ENCODE measurements around the gene CLGN.
"Not testable (repeated sequence)": the region's sequence is repeated elsewhere in the genome, so short reads cannot be mapped to it uniquely, and the experiment has no call there.

CLGN gene, protein sequence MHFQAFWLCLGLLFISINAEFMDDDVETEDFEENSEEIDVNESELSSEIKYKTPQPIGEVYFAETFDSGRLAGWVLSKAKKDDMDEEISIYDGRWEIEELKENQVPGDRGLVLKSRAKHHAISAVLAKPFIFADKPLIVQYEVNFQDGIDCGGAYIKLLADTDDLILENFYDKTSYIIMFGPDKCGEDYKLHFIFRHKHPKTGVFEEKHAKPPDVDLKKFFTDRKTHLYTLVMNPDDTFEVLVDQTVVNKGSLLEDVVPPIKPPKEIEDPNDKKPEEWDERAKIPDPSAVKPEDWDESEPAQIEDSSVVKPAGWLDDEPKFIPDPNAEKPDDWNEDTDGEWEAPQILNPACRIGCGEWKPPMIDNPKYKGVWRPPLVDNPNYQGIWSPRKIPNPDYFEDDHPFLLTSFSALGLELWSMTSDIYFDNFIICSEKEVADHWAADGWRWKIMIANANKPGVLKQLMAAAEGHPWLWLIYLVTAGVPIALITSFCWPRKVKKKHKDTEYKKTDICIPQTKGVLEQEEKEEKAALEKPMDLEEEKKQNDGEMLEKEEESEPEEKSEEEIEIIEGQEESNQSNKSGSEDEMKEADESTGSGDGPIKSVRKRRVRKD

DNA sequence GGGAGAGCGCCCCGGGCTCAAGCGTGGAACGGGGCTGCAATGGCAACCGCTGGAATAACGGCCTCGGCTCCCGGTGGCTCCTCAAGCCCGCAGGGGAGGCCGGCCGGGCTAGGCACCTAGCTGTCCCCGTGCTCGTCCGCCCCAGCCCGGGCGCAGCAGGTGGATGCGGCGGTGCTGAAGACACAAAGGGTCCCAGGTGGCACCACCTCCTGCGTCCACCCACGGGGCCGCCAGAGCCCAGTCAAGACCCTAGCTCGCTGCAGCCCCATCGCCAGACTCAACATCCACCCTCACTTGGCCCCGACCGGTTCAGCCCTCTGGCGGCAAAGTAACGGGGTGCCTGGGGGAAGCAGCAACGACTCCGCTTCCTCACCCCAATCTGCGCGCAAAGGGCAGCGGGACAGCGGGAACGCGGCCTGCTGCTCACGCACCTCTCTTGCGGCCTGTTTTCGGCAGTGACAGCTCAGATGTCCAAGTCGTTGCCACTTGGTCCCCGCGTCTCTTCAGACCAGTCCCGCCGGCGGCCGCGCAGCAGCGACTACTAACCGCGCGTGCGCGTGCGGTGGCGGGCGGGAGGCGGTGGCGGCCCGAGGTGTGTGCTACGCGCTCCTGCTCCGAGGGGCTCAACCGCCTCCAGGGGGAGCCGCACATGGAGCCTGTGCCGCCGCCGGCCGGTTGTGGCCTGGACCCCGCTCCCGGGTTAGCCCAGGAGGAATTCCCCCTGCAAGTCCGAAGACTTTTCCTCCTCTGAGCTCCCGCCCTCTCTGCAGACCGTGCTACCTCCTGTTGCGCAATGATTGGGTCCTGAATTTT is at the start of gene CLGN:
Gene CLGN (minus strand): TSS at position 543 of the 813 bp plus-strand sequence. CDS start 14,570 bp downstream, outside the sequence.
- peak; percentile 87 for DNase-seq

DNA sequence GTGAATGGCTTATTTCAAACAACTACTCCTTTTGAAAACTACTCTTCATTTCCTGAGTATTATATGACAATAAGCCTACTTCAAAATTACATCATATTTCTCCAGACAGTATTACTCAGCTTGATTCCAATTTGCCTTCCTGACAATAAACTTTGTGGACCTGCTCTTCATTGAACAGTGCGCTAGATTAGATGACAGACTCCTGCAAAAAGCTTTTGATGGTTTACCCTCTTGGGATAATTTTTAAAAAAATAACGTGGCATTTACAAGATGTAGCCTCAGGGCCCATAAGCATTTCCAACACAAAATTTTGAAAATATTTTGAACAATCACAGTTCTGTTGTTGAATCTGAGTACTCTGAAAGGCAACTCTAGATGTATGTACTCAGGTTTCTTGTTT is 44.7 kb upstream of the CLGN start:
- DNase-seq: no peak

DNA sequence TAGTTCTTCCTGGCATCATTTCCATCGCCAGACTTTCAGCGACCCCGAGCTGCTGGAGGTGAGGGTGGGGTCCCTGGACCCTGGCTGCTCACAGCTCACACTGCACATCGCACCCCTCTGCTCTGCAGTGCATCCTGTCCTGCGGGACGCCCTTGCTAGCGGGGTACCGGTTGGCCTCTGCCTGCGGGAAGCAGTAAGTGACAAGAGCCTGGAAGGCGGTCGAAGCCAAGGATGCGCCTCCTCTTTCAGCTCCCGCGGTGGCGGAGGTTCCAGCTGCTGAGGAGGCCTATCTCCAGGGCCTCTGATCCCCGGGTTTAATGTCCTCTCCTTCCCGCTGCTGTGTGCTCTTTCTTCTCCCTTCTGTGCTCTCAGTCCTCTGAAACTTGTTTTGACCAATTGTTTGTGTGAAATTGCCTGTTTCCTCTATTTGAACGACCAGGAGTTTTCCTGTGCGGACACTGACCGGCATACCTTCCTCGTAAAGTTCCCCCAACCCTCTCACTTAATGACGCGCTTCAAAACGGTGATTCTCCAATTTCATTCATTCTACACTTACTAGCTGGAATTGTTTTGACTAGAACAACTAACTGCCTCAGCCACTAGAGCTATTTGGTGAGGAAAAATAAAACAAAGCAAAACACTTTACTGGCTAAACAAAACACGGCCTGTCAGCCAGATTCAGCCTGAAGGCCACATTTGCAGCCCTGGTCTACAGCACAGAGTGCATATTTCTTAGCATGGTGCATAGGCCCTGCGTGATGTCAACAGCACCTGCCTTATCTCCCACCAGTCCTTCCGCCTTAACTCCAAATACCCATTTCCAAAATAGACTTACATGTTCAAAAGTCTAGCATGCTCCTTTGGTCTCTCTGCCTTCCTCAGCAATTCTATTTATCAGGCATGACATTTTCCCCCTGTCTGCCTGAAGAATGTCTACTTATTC is 42.6 kb upstream of the CLGN start:
- DNase-seq: no peak

DNA sequence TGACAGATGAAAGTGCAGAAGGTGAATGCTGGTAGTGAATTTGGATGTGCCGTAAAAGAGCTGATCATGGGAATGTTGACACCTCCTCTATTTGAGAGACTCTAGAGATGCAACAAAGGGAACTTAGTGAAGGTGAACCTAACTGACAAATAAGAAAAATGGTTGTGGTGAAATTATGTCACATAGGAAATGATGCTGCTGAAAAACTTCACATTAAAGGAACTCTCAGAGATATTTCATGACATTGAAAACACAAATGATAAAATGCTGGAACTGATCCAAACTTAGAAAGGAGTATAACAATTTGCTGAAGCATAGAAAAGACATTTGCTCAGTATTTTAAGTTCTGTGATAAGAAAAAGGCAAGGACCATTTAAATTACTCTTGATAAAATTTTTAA is 38.7 kb upstream of the CLGN start:
- no peak for DNase-seq

DNA sequence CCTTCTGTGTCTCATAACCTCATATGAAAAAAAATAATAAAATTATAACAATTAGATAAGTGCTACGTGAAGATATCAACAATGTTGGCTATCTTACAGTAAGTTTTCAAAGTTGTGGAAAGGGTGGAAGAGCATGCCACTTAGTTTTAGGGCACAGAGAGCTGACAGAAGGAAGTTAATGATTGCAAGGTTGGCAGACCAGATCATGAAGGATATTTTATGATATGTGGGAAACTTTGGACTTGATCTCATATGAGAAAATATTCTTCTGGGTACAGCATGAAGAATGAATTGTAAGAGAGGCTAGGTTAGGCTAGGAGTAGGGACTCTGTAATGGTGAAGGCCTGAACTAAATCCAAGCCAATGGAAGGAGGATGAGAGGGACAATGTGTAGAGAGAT is 36.2 kb upstream of the CLGN start:
- DNase-seq: no peak

DNA sequence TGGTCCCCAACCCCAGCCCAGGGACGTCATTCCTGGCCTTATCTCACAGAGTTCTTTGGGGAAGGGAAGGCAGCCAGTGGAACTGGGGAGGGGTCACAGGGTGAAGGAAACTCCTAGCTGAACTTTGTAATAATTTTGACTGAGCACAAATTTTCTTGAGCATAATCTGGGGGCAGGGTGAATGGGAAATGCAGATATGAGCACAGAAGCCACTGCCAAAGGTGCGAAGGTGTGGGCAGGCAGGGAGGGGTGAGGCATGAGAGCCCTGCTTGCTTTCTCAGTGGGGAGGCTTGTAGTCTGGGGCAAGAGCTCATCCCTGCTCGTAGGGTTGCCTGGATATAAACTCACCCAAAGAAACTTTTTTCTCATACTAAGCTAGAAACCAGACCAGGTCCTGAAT is 35.7 kb upstream of the CLGN start:
- DNase-seq: no peak

DNA sequence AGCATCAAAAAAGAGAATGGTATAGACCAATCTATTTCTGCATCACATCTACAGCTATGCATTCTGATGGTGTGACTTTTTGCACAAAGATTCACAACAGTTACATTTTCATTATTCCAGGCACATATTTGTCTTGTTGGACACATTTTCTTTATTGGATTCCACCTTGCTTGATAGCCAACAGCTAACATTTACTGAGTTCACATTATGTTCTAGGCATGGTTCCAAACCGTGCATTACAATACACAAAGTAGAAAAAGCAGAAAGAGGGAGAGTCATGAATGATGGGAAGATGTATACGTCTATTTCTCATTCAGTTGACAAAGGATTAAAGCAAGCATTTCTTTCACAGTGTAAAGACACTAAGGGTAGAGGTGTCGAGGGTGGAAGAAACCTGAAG is 22.9 kb upstream of the CLGN start:
- no peak for DNase-seq

DNA sequence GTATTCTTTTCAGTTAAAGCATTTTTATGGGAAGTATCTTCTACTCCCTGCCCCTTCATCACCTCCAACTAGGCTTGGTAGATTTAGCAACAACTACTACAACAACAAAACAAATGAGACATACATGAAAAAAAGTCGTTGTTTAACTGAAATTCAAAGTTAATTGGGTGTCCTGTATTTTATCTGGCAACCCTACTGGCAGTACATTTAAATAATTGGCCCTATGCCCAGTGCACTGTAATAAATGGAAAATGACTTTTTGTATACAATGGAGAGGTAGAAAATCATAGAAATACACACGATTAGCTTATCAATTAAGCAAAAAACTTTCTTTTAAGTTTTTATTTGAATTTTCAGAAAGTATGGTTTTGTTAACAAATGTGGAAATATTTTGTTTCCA is 21.4 kb upstream of the CLGN start:
- peak; percentile 11 for DNase-seq

DNA sequence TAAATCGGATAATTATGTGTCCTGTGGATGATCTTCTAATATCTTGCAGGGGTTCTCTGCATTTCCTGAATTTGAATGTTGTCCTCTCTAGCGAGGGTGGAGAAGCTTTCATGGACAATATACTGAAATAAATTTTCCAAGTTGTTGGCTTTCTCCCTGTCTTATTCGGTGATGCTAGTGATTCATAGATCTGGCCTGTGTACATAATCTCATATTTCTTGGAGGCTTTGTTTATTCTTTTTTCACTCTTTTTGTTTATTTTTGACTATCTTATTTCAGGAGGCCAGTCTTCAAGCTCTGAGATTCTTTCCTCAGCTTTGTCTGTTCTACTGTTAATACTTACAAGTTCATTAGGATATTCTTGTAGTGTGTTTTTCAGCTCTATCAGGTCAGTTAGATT is 20.7 kb upstream of the CLGN start:
- DNase-seq: peak; percentile 62

DNA sequence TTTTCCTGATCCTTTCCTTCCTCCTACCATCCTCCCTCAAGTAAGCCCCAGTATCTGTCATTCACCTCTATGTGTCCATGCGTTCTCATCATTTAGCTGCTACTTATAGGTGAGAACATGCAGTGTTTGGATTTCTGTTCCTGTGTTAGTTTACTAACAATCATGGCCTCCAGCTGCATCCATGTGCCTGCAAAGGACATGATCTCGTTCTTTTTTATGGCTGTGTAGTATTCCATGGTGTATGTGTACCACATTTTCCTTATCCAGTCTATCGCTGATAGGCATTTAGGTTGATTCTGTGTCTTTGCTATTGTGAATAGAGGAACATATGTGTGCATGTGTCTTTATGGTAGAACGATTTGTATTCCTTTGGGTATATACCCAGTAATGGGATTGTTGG is 16.9 kb upstream of the CLGN start:
- DNase-seq: not testable (repeated sequence)

DNA sequence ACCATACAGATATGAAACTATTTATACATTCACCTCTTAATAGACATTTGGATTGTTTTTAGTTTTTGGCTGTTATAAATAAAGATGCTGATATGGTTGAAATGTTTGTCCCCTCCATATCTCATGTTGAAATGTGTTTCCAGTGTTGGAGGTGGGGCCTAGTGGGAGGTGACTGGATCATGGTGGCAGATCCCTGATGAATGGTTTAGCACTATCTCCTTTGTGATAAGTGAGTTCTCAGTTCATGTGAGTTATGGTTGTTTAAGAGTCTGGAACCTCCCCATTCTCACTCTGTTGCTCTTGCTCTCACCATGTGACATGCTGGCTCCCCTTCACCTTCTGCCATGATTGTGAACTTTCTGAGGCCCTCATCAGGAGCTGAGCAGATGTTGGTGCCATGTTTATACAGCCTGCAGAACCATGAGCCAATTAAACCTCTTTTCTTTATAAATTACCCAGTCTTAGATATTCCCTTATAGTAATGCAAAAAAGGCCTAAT is 12.2 kb upstream of the CLGN start:
- no peak for DNase-seq

DNA sequence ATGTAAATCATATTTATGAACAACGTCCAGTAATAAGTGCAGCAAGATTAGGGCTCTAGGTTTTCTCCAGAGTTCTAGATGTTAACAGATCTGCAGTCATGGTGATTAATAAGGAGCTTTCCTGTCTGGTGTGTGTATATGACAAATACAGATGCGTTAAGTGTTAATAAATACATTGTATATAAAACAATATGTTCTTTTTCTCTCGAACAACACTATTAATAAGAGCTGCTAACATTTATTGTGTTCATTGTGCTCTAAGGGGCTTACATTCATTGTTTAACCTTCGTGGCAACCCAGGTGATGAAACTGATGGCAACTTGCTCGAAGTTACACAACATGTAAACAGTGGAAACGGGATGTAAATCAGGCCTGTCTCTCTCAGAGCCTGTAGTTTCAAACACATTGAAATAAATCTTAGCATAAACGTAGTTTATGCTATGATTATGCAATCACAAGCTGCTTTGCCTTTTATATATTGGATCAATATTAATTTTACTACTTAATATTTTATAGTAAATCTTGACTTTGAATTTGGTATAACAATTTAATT is 547 bp upstream of the CLGN start:
- peak; percentile 57 for DNase-seq

DNA sequence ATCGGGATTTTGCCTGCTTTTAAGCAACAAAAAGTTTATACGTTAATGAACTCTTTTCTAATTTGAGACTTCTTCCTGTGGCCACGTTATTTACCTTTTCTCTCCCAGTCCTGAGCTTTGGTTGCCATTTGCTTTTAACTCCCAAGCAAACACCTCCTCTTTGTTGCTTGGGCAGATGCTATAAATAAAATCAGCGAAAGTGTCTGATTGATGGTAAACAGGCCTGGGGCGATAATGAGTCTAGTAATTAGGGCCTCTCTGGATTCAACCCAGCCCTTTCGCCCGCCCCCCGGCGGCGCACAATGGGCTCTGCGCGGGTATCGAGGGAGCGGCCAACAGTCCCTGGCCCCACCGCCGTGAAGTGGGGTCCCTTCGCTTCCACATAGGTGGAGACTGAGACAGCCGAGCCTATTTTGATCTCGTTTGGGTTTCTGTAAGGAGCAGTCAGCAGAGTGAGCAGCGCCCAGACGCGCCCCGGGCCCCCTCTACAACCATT is 790 bp downstream of the CLGN start:
- no peak for DNase-seq

DNA sequence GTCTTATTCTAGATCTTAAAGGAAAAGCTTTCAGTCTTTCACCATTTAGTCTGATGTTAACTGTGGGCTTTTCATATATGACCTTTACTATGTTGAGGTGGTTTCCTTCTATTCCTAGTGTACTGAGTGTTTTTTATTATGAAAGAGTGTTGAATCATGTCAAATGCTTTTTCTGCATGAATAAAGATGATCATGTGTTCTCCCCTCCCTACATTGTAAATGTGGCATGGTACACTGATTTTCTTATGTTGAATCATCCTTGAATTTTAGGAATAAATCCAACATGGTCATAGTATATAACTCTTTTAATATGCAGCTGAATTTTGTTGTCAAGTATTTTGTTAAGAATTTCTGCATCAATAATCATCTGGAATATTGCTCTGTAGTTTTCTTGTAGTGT is 4.3 kb downstream of the CLGN start:
- no peak for DNase-seq

DNA sequence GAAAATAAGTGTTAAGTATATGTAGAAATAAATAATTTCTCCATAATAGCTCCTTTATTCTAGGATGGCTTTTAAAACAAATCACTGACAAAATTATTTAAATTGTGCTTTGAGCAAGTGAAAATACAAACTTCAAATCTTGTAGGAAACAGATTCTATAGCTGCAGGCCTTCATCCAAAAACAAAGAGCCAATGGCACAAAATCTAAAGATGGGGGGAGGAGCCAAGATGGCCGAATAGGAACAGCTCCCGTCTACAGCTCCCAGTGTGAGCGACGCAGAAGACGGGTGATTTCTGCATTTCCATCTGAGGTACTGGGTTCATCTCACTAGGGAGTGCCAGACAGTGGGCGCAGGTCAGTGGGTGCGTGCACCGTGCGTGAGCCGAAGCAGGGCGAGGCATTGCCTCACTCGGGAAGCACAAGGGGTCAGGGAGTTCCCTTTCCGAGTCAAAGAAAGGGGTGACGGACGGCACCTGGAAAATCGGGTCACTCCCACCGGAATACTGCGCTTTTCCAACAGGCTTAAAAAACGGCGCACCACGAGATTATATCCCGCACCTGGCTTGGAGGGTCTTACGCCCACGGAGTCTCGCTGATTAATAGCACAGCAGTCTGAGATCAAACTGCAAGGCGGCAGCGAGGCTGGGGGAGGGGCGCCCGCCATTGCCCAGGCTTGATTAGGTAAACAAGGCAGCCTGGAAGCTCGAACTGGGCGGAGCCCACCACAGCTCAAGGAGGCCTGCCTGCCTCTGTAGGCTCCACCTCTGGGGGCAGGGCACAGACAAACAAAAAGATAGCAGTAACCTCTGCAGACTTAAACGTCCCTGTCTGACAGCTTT is 14.1 kb downstream of the CLGN start:
- peak; percentile 44 for DNase-seq

DNA sequence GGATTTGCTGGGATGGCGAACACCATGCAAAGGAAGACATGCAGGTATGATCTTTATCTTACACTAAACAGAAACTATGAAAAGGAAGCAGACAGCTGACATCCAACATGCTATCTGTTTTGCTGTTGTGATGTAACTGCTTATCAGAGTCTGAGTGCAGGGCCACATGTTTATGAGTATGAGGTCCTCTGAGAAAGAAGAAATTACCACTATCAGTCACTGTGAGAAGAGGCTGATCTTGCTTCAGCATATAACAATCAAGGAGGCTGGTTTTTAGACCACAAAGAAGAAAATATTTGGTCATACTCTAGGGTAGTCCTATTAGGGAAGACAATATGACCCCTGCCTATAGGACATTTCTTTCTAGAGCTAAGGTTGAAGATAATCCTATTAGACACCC is 18.5 kb downstream of the CLGN start:
- no peak for DNase-seq

DNA sequence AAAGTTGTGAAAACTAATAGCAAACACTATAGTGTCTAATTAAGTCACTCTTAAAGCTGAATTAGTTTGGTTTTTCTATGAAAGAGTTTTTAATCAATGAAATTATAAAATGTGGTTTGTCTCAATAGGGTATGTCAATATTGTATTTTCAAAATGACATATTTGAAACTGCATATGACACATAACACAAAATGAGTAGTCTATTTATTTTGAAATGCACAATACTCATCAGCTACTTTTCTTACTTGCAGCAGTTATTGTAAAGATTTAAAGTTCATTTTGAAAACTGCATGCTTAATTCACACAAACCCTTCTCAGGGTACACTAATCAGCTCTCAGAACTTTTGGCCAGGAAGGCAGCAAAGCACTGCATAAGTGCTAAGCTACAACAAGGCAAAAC is 21.2 kb downstream of the CLGN start:
- no peak for DNase-seq

DNA sequence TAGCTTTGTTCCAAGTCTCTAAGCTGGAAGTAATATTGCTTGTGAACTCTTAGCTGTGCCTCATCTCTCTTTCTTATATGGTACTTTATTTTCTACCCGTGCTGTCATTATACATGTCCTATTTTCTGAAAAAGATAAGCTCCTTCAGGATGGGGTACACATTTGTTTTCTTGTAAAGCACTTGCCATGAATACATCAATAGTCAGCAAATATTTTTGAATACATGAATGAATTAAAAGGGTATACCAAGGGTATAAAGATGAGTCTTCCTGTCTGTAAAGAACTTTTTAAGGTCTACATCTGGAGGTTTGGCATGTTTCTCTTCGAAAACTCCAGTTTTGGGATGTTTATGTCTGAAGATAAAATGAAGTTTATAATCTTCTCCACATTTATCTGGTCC is 27.3 kb downstream of the CLGN start:
- no peak for DNase-seq

DNA sequence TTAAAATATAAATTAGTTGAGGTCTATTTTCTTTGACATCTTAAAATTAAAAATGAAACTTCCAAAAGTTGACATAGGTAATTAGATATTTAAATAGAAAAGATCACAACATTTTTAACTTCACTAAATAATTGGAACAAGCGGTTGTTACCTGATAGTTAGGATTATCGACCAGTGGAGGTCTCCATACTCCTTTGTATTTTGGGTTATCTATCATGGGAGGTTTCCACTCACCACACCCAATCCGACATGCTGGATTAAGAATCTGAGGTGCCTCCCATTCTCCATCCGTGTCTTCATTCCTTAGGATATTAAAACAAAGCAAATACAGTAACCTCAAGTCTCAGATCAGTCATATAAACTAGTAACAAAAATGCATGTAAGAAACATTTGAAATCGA is 31.8 kb downstream of the CLGN start:
- DNase-seq: peak; percentile 14

DNA sequence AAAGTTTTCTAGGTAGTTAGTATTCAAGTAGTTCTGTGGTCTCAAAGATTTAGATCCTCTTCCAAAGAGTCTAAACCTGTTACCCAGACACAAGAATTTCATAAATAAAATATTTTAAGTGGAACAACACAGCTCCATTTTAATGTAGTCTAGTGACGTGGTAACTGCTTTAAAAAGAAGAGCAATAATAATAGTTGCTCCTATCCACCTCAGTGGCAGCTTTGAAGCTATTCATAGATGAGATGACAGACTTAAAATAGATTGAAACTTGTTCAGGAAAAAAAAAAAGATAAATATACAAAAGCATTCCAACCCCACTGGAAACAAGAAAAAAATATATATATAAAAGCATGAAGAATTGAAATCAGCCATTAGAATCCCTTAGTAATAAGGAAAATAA is 39.4 kb downstream of the CLGN start:
- DNase-seq: no peak

DNA sequence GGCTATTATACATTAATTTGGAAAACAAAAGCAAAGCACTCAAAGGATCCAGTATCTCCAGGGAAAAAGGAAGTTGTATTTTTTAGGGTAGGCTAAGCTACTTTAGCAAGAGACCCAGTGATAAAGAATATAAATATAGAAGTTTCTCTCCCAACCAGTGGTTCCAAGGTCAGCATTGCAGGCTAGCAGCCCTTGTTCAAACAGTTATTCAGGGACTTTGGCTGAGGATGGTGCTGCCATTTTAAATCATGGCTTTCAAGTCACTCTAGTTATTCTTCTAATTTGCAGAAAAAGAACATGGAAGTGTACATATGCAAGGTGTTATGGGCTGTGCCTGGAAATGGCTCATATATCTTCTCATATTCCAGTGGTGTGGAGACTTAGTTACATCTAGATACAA is 44.7 kb downstream of the CLGN start:
- no peak for DNase-seq
